ENCODE results near the gene WDR81.
"Not testable (repeated sequence)": the region's sequence is repeated elsewhere in the genome, so short reads cannot be mapped to it uniquely, and the experiment has no call there.

Gene WDR81

DNA sequence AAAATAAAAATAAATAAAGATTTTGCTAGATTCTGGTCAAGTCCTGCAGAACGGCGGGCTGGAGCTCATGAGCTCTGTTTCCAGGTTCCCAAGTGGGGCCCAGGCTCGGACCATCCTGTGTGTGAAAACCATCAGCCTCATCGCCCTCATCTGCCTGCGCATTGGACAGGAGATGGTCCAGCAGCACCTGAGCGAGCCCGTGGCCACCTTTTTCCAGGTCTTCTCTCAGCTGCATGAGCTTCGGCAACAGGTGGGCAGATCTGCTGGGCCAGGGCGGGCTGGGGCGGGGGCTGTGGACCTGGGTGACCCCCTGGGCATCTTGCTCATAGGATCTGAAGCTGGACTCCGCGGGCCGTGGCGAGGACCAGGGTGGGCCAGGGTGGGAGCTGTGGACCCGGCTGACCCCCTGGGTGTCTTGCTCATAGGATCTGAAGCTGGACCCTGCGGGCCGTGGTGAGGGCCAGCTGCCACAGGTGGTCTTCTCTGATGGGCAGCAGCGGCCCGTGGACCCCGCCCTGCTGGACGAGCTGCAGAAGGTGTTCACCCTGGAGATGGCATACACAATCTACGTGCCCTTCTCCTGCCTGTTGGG is 7.8 kb downstream of the WDR81 start:
- no peak for DNase-seq

DNA sequence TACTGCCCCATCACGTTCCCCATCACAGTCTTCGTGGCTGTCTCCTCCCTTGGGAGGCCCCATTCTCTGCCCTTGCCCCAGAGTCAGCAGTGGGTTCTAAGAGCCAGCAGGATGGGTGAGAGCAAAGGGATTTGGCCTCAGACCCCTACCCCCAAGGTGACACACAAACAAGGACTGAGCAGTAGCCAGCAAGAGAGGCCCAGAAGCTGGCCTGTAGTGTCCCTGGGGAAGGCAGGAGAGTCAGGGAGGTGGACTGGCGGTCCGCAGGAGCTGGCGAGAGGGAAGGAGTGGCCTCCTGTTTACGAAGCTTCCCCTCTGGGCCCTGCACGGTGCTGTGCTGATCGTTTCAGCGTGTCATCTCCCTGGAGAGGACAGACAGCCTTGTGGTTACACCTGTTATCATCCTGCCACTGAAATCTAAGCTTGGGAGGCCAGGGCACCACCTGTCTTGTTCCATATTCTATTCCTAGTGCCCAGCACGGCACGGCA is 8.4 kb downstream of the WDR81 start:
- DNase-seq, result peak; percentile 57

DNA sequence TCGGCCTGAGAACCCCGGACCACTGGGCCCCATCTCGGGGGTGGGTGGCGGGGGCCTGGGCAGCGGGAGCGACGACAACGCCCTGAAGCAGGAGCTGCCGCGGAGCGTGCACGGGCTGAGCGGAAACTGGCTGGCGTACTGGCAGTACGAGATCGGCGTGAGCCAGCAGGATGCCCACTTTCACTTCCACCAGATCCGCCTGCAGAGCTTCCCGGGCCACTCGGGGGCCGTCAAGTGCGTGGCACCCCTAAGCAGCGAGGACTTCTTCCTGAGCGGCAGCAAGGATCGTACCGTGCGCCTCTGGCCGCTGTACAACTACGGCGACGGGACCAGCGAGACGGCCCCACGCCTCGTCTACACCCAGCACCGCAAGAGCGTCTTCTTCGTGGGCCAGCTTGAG is 9.3 kb downstream of the WDR81 start:
- no peak for DNase-seq

DNA sequence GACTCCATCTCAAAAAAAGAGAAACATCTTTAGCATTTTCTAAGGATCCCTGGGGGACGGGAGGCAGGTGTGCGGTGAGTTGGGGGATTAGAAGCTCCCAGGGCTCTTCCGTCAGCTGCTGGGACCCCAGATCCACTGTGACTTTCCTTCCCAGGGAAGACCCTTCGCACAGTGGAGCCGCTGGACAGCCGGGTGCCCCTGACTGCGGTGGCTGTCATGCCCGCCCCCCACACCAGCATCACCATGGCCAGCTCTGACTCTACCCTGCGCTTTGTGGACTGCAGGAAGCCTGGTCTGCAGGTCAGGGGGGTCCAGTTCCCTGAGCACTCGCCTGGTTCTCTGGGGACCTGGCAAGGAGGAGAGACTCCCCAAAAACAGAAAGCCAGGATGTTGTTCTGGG is 10.9 kb downstream of the WDR81 start:
- DNase-seq, result no peak

DNA sequence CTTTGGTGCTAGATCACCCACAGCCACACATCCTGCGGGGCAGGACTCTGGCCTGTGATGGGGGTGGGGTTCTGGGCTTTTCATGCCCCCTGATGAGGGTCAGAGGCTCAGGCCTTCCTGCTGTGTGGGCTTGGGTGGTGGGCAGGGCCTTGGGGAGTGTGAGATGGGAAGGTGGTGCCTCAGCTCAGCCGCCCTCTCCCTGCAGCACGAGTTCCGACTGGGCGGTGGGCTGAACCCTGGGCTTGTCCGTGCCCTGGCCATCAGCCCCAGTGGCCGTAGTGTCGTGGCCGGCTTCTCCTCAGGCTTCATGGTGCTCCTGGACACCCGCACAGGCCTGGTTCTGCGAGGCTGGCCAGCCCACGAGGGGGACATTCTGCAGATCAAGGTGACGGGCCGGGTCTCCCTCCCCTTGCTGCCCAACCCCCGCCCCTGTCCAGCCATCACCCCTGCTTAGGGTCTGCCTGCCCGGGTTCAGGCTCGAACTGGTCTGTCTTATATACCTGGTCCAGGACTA is 11.4 kb downstream of the WDR81 start:
- DNase-seq, result no peak

DNA sequence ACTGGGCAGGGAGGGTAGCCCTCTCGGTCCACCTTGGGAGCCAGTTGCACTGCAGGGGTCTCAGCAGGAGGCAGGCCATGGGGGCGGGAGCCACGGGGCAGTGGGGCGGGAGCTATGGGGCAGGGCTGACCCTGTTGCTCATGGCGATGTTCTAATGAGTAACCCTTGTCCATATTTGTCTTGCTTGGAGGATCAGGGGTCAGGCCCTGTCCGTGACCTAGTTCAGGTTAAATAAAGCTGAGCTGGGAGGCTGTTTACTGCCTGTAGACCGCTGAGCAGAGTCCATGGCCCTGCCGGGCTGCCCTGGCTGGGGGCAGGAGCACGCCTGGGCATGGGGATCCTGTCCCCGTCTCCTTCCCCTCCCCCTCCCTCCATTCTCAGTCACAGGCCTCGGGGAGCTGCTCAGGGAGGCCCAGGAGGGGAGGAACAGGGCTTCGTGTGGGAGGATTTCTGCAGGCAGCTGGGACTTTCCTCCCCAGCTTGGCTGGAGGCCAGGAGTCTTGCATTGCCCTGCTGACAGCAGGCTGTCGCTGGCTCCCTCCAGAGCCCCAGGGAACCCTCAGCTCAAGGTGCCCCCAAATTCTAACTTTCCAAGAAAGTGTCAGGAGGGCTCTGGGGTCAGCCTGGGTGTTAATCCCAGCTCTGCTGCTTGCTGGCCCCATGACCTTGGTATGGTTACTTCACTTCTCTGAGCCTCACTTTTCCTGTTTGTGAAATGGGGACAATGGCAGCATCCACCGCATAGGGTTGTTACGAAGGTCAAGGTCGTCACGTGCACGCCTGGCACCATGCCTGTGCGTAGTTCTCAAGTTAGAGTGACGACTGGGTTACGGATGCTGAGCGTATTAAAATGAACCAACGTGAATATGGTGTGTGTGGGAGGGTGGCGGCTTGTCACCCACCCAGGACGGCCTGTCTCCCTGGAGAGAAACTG is 12.1 kb downstream of the WDR81 start:
- DNase-seq, result peak; percentile 90

DNA sequence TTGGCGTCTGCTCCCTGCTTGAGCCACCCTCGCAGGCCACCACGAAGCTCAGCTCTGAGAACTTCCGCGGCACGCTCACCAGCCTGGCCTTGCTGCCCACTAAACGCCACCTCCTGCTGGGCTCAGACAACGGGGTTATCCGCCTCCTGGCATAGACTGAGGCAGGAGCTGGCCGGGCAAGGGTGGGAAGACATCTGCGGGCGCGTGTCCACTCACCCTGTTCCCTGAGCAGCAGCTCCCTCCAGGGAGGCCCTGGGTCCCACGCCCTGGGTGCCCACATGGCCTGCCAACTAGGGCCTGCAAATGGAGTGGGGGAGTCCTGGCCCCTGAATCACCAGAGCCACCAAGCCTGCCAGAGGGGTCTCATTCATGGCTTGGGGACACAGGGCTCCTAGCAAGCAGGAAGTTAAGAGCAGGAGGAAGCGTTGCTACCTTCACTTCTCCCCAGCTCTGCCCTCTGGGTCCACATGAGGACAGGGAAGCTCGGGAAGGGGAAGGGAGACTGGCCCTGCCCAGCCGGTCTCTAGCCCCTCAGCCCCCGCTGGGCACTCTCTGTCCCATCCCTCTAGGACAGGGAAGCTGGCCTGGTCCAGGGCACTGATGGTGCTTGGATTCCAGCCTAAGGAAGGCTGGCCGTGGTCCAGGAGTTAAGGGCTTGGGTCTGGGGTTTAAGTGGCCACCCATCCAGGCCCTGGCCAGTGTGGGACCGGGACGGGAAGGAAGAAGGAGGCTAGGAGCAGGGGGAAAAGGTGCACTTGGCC is 13.2 kb downstream of the WDR81 start:
- no peak for DNase-seq

DNA sequence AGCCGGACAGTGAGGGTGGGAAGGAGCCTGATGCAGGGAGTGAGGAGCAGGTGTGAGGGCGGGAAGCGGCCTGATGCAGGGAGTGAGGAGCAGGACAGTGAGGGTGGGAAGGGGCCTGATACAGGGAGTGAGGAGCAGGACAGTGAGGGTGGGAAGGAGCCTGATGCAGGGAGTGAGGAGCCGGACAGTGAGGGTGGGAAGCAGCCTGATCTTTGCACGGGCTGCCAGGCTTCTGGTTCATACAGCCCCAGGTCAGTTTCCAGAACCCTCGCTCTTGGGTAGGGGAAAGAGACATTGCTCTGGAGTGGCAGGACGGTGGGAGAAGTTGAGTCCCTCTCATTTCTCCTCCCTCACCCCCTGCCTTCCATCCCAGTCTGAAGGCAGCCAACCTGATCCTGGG is 17.4 kb downstream of the WDR81 start:
- not testable (repeated sequence) for DNase-seq

DNA sequence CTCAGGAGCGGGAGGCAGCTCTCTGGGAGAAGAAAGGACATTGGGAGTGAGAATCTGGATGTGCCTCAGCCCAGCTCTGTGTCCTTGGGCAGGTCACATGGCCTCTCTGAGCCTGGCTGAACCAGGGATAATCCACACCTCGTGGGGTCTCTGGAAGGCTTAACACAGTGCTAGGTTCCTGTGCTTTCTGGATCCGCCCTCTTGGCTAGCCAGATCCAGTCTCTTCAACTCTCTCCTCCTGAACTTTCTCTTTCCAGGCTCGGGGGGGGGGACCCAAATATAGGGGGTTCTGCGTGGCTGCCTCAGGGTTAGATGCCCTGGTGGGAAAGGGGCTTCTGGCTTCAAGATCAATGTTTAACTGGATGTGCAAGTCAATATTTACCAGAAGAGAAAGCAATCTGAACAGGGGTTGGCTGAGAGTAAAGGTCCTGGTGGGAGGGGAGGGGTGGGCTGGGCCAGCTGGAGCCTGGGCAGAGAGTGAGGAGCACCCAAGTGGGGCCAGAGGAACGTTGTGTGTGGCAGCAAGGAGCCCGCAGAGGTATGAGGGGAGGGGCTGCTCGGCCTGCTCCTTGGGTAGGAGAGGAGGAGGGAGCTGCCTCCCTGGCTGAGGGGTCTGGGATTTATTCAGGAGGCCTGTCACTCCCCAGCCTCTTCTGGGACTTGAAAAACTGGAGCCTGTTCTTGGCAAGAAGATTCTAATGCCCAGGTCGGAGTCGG is 18.0 kb downstream of the WDR81 start, which contains the start of gene SERPINF2:
Gene SERPINF2 (plus strand): TSS at position 501 of the 717 bp plus-strand sequence. CDS start 2,125 bp downstream, outside the sequence.
- DNase-seq, result no peak

DNA sequence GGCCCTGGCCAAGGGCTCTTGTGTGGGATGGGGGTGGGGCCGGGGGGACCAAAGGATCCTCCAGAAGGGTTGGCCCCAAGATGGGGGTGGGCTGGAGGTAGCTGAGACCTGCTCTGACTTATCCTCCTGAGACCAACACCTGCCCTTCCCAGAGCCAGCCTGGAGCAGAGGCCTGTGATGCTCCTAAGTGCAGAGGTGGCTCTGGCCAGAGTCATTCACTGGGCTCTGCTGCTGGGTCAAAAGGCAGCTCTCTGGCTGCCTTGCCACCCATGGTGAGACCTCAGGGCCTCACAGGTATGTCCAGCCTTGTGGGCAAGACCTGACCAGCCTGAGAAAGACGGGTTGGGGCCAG is 18.6 kb downstream of the WDR81 start:
- no peak for DNase-seq

DNA sequence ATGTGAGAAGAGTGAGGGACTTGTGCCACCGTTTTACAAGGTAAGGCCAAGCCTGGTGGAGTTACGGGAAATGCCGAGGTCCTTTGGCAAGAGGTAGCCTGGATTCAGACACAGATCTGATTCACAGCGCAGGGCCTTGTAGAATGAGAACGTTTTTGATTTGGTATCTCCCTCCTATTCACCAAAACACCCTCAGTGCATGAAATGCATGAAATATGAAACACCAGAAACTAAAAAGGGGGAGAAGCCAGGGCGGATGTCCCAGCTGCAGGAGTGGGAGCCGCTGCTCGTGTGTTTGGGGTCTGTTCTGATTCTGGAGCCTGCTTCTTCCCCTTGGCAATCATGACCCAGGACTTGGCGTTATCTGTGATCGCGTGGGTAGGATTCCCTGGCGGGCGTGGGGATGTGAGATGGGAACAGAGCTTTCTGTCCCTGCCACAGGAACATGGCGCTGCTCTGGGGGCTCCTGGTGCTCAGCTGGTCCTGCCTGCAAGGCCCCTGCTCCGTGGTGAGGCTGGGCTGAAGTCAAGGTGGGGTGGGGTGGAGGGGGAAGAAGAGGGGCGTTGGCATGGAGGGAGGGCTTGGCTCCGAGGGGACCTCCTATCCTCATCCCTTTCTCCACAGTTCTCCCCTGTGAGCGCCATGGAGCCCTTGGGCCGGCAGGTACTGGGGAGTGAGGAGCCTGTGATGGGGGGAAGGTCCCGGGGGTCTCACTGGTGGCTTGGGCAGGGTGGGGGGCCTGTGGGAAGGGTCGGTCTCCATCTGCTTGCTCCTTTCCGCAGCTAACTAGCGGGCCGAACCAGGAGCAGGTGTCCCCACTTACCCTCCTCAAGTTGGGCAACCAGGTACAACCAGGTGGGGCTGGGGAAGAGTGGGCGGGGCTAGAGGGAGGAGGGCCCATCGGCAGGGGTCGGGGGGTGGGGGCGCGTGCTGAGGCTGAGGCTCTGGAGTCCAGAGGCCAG is 20.3 kb downstream of the WDR81 start:
- no peak for DNase-seq

DNA sequence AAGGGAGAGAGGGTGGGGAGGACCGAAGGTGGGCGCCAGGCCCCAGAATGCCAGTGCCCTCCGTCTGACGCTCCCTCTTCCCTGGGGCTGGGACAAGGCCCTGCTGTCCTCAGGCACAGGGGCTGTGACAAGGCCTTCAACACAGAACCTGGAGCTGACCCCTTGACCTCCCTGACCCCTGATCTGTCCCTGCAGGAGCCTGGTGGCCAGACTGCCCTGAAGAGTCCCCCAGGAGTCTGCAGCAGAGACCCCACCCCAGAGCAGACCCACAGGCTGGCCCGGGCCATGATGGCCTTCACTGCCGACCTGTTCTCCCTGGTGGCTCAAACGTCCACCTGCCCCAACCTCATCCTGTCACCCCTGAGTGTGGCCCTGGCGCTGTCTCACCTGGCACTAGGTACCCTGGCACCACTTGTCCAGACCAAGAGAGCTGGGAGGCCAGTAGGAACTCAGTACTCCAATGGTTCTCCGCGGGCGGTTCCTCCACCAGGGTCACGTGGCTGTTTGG is 21.1 kb downstream of the WDR81 start:
- DNase-seq, result no peak

DNA sequence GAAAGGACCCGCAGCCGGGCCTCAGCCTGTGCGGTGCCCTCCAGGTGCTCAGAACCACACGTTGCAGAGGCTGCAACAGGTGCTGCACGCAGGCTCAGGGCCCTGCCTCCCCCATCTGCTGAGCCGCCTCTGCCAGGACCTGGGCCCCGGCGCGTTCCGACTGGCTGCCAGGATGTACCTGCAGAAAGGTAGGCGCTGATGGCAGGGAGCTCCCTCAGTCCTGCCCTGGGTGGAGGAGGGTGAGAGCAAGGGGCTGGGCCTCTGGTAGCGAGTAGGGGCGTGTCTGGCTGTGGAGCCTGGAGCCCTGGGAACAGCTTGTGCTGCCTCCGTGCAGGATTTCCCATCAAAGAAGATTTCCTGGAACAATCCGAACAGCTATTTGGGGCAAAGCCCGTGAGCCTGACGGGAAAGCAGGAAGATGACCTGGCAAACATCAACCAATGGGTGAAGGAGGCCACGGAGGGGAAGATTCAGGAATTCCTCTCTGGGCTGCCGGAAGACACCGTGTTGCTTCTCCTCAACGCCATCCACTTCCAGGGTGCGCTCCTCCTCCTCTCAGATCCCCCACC is 22.6 kb downstream of the WDR81 start:
- DNase-seq, result peak; percentile 98

DNA sequence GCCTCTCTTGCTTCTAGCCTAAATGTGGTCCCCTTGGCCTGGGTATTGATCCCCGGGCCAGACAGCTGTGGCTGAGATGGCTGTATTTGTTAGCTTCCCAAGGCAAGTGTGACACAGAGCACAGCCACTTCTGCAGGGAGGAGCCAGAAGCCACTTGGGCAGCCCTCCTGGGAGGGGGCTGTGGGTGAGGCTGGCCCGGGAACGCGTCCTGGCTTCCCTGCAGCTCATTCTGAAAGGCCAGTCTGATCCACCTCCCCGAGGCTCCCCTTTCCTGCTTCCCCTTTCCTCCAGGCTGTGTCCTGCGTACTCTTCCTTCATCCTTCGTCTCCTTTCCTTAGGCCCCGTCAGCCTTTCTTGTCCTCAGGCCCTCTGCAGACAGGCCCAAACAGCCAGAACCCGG is 26.1 kb downstream of the WDR81 start:
- no peak for DNase-seq

DNA sequence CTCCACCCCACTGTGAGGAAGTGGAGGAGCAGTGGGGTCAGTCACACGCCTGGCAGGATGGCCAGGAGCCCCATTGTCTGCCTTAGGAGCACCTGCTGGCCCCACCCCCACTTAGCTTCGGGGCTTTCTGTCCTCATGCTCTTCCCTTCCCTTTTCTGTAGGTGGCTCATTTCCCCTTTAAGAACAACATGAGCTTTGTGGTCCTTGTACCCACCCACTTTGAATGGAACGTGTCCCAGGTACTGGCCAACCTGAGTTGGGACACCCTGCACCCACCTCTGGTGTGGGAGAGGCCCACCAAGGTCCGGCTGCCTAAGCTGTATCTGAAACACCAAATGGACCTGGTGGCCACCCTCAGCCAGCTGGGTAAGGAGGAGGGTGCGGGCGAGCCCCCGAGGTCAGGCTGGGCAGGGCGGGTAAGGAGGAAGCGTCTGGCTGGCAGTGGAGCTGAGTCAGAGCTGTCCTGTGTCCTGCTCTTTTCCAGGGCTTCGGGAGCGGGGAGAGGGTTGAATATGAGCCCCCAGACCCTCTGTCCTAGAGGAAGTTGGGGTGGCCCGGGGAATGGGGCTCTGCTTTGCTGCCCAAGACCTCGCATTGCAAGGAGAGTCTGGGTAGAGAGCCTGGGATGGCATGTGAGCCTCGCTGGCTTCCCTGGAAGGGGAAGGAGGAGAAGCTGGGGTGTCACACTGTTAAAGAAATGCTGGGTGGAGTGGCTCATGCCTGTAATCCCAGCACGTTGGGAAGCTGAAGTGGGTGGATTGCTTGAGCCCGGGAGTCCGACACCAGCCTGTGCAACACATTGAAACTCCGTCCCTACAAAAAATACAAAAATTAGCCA is 28.1 kb downstream of the WDR81 start:
- DNase-seq, result no peak

DNA sequence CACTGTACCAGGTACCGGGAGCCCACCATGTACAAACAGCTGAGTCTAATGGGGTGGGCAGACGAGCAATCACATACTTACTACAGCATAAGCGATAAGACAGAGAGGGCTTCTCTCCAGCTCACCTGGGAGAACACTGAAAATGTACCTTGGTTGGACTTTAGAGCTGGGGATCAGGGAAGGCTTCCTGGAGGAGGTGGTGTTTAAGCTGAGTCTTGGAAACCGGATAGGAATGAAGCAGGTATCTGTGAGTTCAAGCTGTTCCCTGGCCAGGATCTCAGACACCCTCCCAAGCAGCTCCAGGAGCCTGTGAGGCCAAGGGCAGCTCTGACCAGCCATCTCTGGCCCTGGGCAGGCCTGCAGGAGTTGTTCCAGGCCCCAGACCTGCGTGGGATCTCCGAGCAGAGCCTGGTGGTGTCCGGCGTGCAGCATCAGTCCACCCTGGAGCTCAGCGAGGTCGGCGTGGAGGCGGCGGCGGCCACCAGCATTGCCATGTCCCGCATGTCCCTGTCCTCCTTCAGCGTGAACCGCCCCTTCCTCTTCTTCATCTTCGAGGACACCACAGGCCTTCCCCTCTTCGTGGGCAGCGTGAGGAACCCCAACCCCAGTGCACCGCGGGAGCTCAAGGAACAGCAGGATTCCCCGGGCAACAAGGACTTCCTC is 29.4 kb downstream of the WDR81 start:
- no peak for DNase-seq

DNA sequence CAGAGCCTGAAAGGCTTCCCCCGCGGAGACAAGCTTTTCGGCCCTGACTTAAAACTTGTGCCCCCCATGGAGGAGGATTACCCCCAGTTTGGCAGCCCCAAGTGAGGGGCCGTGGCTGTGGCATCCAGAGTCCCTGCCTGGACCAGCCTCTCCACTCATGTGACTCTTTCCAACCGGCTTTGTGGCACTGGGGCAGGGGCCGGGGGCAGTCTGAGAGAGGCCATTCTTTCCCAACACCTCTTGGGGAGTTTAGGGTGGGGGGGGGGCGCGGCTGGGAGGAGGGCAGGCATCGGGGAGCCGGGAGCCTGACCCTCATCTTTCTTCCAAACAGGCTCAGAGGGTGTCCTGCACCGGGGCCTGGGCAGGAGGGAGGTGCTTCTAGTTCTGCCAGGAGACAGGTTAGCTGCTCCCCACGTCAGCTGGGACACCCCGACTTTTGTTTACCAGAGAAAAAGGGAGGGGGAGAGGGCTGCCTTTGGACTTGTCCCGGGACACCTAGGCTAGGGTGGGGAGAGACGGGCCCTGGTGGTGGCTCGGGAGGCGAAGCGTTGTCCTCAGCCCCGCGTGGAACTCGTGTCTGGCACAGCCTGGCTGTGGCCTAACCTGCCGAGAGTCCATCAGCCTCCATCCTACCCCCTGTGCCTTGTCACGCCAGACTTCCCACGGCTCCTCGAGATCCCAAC is 30.1 kb downstream of the WDR81 start:
- DNase-seq, result no peak

DNA sequence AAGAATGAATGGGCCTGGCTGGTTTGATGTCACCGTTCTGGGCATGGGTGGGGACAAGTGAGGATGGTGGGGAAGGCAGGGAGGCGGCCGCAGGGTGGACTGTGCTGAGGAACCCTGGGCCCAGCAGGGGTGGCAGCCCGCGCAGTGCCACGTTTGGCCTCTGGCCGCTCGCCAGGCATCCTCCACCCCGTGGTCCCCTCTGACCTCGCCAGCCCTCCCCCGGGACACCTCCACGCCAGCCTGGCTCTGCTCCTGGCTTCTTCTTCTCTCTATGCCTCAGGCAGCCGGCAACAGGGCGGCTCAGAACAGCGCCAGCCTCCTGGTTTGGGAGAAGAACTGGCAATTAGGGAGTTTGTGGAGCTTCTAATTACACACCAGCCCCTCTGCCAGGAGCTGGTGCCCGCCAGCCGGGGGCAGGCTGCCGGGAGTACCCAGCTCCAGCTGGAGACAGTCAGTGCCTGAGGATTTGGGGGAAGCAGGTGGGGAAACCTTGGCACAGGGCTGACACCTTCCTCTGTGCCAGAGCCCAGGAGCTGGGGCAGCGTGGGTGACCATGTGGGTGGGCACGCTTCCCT is 30.8 kb downstream of the WDR81 start:
- peak; percentile 60 for DNase-seq
